OCI-LY3 (cell line): ENCODE results near the gene TRPV6.

ENCODE experiments used
- EZH2phosphoT487 ChIP-seq: fragments of 200-600 bp; shearing (Covaris generic); IDR thresholded peaks from 2 replicates; pipeline ENCODE4 v1.6.1; 2018; ENCODE audit warnings: antibody characterized with exemption, mixed run types, low read depth
- TF ChIP-seq, protein P1 (sequence below): fragments of 200-600, 300-600 bp; sonication (generic); IDR thresholded peaks from 2 replicates; pipeline ENCODE4 v1.5.1; 2014; ENCODE audit warnings: antibody characterized with exemption, low read length, low read depth

DNA sequence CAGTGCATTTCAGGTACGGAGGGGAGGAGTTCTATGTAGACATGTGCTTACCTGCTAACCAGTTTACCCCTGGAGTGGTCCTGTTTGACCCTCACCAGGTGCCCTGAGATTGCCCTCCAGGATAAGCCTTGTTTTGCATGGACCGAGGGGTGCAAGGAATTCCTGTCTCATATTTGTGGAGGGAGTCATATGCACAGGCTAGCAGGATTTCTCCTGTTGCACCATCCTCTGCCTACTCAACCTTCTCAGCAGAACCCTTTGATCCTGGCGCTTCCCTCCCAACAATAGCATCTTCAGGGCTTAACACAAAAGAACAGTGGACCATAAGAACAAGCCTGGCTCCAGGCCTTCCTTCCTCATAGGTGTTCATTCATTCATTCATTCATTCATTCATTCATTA is 7.2 kb downstream of the TRPV6 start:
- TF ChIP-seq, protein P1, sequence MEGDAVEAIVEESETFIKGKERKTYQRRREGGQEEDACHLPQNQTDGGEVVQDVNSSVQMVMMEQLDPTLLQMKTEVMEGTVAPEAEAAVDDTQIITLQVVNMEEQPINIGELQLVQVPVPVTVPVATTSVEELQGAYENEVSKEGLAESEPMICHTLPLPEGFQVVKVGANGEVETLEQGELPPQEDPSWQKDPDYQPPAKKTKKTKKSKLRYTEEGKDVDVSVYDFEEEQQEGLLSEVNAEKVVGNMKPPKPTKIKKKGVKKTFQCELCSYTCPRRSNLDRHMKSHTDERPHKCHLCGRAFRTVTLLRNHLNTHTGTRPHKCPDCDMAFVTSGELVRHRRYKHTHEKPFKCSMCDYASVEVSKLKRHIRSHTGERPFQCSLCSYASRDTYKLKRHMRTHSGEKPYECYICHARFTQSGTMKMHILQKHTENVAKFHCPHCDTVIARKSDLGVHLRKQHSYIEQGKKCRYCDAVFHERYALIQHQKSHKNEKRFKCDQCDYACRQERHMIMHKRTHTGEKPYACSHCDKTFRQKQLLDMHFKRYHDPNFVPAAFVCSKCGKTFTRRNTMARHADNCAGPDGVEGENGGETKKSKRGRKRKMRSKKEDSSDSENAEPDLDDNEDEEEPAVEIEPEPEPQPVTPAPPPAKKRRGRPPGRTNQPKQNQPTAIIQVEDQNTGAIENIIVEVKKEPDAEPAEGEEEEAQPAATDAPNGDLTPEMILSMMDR = no peak
- no peak for TF ChIP-seq EZH2phosphoT487
